HUES48 (cell line): Measurements from ENCODE around the gene PDSS2.

ENCODE experiments used
- H3K27ac ChIP-seq: one replicate; pipeline ENCODE4 v1.7.0; 2013; ENCODE audit warnings: low read depth, low read length, inconsistent platforms
- H3K27me3 ChIP-seq: 2 replicates; pipeline ENCODE4 v1.6.1; 2013; ENCODE audit warnings: mild to moderate bottlenecking, low read length; ENCODE audit not compliant: control insufficient read depth, insufficient read depth
- H3K36me3 ChIP-seq: 2 replicates; pipeline ENCODE4 v1.6.1; 2013; ENCODE audit warnings: low read length; ENCODE audit not compliant: control insufficient read depth, insufficient read depth
- H3K4me1 ChIP-seq: 2 replicates; pipeline ENCODE4 v1.6.1; 2013; ENCODE audit warnings: mild to moderate bottlenecking, low read length; ENCODE audit not compliant: control insufficient read depth, insufficient read depth
- H3K4me3 ChIP-seq: 2 replicates; pipeline ENCODE4 v1.5.1; 2013; ENCODE audit warnings: mild to moderate bottlenecking, low read depth, low read length
- H3K9ac ChIP-seq: 2 replicates; pipeline ENCODE4 v1.6.1; 2013; ENCODE audit warnings: mild to moderate bottlenecking, low read depth, low read length, moderate library complexity
- H3K9me3 ChIP-seq: 2 replicates; pipeline ENCODE4 v1.6.1; 2013; ENCODE audit warnings: low read length; ENCODE audit not compliant: control insufficient read depth, insufficient read depth

The PDSS2 gene

GRCh38 chr6:107360476-107360875 lies 98.9 kb downstream of the PDSS2 start:
- Histone ChIP-seq H3K4me3 (no peak overlapping the region), H3K9ac (no peak overlapping the region), H3K27ac (no peak overlapping the region), H3K4me1 (peaks cover 11% of the 10 kb centered on the region), H3K36me3 (no peaks in the 10 kb centered on the region), H3K27me3 (no peaks in the 10 kb centered on the region), H3K9me3 (no peaks in the 10 kb centered on the region)

- Histone ChIP-seq H3K4me1 (peaks cover 11% of the 10 kb centered on the region), H3K4me3 (no peak overlapping the region), H3K36me3 (no peaks in the 10 kb centered on the region), H3K9ac (no peak overlapping the region), H3K27me3 (no peaks in the 10 kb centered on the region), H3K9me3 (no peaks in the 10 kb centered on the region), H3K27ac (no peak overlapping the region)
These were observed 101.5 kb downstream of the PDSS2 start for GRCh38 chr6:107357842-107358241.

GRCh38 chr6:107357031-107357430 lies 102.3 kb downstream of the PDSS2 start:
- Histone ChIP-seq H3K36me3 (no peaks in the 10 kb centered on the region), H3K9me3 (no peaks in the 10 kb centered on the region), H3K4me1 (peaks cover 6% of the 10 kb centered on the region), H3K27me3 (no peaks in the 10 kb centered on the region), H3K9ac (no peak overlapping the region), H3K27ac (no peak overlapping the region), H3K4me3 (no peak overlapping the region)

- Histone ChIP-seq H3K36me3 (no peaks in the 10 kb centered on the region), H3K9ac (no peak overlapping the region), H3K27me3 (no peaks in the 10 kb centered on the region)
These were observed 103.7 kb downstream of the PDSS2 start for GRCh38 chr6:107355659-107356058.

GRCh38 chr6:107354451-107354850 lies 104.9 kb downstream of the PDSS2 start:
- H3K9ac ChIP-seq = no peak overlapping the region
- H3K27me3 ChIP-seq = no peaks in the 10 kb centered on the region
- H3K4me3 ChIP-seq = no peak overlapping the region
- no peak overlapping the region for H3K27ac ChIP-seq
- no peaks in the 10 kb centered on the region for H3K36me3 ChIP-seq
- no peaks in the 10 kb centered on the region for H3K9me3 ChIP-seq
- H3K4me1 ChIP-seq = no peaks in the 10 kb centered on the region

More at GRCh38 chr6:107355659-107356058, 103.7 kb downstream of the PDSS2 start:
- Histone ChIP-seq H3K9me3 (no peaks in the 10 kb centered on the region), H3K4me3 (no peak overlapping the region), H3K27ac (no peak overlapping the region), H3K4me1 (no peaks in the 10 kb centered on the region)

GRCh38 chr6:107353773-107354382 lies 105.5 kb downstream of the PDSS2 start:
- H3K9me3 ChIP-seq = no peaks in the 10 kb centered on the region
- H3K4me3 ChIP-seq = no peak overlapping the region
- H3K4me1 ChIP-seq = no peaks in the 10 kb centered on the region
- H3K27me3 ChIP-seq = no peaks in the 10 kb centered on the region
- no peak overlapping the region for H3K9ac ChIP-seq
- no peak overlapping the region for H3K27ac ChIP-seq
- H3K36me3 ChIP-seq = no peaks in the 10 kb centered on the region

GRCh38 chr6:107348224-107348623 lies 111.1 kb downstream of the PDSS2 start:
- no peak overlapping the region for H3K27ac ChIP-seq
- no peaks in the 10 kb centered on the region for H3K9me3 ChIP-seq
- H3K4me3 ChIP-seq = no peak overlapping the region
- H3K36me3 ChIP-seq = no peaks in the 10 kb centered on the region
- H3K9ac ChIP-seq = no peak overlapping the region
- H3K27me3 ChIP-seq = no peaks in the 10 kb centered on the region
- H3K4me1 ChIP-seq = no peaks in the 10 kb centered on the region

- H3K36me3 ChIP-seq = no peaks in the 10 kb centered on the region
- H3K9me3 ChIP-seq = no peaks in the 10 kb centered on the region
- no peak overlapping the region for H3K4me3 ChIP-seq
- H3K27ac ChIP-seq = no peak overlapping the region
- H3K27me3 ChIP-seq = no peaks in the 10 kb centered on the region
- no peak overlapping the region for H3K9ac ChIP-seq
- no peaks in the 10 kb centered on the region for H3K4me1 ChIP-seq
These were observed 114.0 kb downstream of the PDSS2 start for GRCh38 chr6:107345393-107345792.

GRCh38 chr6:107344981-107345380 lies 114.4 kb downstream of the PDSS2 start:
- H3K27me3 ChIP-seq = no peaks in the 10 kb centered on the region
- H3K27ac ChIP-seq = no peak overlapping the region
- no peaks in the 10 kb centered on the region for H3K36me3 ChIP-seq
- H3K4me1 ChIP-seq = no peaks in the 10 kb centered on the region
- H3K9ac ChIP-seq = no peak overlapping the region
- H3K9me3 ChIP-seq = no peaks in the 10 kb centered on the region
- H3K4me3 ChIP-seq = no peak overlapping the region

GRCh38 chr6:107344383-107344782 lies 115.0 kb downstream of the PDSS2 start:
- Histone ChIP-seq H3K27me3 (no peaks in the 10 kb centered on the region), H3K9ac (no peak overlapping the region), H3K9me3 (no peaks in the 10 kb centered on the region), H3K4me1 (no peaks in the 10 kb centered on the region), H3K36me3 (no peaks in the 10 kb centered on the region), H3K27ac (no peak overlapping the region), H3K4me3 (no peak overlapping the region)

GRCh38 chr6:107342144-107342543 lies 117.2 kb downstream of the PDSS2 start:
- no peaks in the 10 kb centered on the region for H3K4me1 ChIP-seq
- H3K9ac ChIP-seq = no peak overlapping the region
- no peak overlapping the region for H3K4me3 ChIP-seq
- H3K36me3 ChIP-seq = no peaks in the 10 kb centered on the region
- H3K9me3 ChIP-seq = no peaks in the 10 kb centered on the region
- H3K27ac ChIP-seq = no peak overlapping the region
- H3K27me3 ChIP-seq = no peaks in the 10 kb centered on the region
